Measurements from ENCODE around the gene TCEANC2.

GRCh38 chr1:54013393-54014008 is 39.9 kb upstream of the TCEANC2 start:
- TF ChIP-seq GATA2 (IDR thresholded peaks at IDR 0.05; ENCODE audit: low read depth, low read length), result no peak
- no peak for TF ChIP-seq GATA3 (IDR thresholded peaks at IDR 0.05; ENCODE audit: low read depth, low read length)

Measured in SH-SY5Y (cell line).